ENCODE results near the gene ZNF385C.

DNA sequence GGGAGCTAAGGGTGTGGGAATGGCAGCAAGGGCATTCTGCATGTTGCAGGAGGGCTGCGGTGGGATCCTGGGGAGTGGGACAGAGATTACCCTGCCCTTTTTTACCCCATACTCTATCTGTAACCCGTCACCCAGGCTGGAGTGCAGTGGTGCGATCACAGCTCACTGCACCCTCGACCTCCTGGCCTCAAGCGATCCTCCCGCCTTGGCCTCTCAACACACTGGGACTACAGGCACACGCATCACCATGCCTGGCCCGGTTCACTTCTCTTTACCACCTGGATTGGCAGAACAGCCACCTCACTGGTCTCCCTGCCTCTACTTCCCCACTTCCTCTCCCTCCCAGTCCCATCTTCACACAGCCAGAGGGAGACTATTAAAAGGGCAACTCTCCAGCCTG is 9.5 kb downstream of the ZNF385C start:
- no peak for TF ChIP-seq EZH2phosphoT487 (IDR thresholded peaks at IDR 0.05; ENCODE audit: borderline replicate concordance, low read depth, low read length)
- TF ChIP-seq, protein P1, sequence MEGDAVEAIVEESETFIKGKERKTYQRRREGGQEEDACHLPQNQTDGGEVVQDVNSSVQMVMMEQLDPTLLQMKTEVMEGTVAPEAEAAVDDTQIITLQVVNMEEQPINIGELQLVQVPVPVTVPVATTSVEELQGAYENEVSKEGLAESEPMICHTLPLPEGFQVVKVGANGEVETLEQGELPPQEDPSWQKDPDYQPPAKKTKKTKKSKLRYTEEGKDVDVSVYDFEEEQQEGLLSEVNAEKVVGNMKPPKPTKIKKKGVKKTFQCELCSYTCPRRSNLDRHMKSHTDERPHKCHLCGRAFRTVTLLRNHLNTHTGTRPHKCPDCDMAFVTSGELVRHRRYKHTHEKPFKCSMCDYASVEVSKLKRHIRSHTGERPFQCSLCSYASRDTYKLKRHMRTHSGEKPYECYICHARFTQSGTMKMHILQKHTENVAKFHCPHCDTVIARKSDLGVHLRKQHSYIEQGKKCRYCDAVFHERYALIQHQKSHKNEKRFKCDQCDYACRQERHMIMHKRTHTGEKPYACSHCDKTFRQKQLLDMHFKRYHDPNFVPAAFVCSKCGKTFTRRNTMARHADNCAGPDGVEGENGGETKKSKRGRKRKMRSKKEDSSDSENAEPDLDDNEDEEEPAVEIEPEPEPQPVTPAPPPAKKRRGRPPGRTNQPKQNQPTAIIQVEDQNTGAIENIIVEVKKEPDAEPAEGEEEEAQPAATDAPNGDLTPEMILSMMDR (conservative IDR thresholded peaks at IDR 0.05; ENCODE audit: low read length): no peak

Data from OCI-LY7 (cell line).